ENCODE measurements around the gene ARHGAP26.

Gene ARHGAP26

GRCh38 chr5:143226361-143226760 is 456.2 kb downstream of the ARHGAP26 start:
- Histone ChIP-seq H3K4me1 (ENCODE audit: low read depth, poor library complexity, severe bottlenecking) (peaks cover 57% of the 10 kb centered on the region), H2AFZ (ENCODE audit: low read depth) (no peak overlapping the region), H3K4me2 (peak overlapping the region; percentile 98; the same call in 1 of the 2 replicates), H4K20me1 (ENCODE audit: insufficient read depth) (no peaks in the 10 kb centered on the region), H3K36me3 (ENCODE audit: insufficient read depth) (no peaks in the 10 kb centered on the region), H3K27me3 (ENCODE audit: insufficient read depth, low read depth) (no peaks in the 10 kb centered on the region), H3K9ac (no peak overlapping the region), H3K79me2 (ENCODE audit: insufficient read depth, low read depth) (no peaks in the 10 kb centered on the region), H3K27ac (peak overlapping the region; percentile 97; the same call in 1 of the 2 replicates), H3K4me3 (IDR thresholded peaks at IDR 0.05; ENCODE audit: insufficient read depth, low read depth, low read length) (no peak overlapping the region)
- TF ChIP-seq, protein P1, sequence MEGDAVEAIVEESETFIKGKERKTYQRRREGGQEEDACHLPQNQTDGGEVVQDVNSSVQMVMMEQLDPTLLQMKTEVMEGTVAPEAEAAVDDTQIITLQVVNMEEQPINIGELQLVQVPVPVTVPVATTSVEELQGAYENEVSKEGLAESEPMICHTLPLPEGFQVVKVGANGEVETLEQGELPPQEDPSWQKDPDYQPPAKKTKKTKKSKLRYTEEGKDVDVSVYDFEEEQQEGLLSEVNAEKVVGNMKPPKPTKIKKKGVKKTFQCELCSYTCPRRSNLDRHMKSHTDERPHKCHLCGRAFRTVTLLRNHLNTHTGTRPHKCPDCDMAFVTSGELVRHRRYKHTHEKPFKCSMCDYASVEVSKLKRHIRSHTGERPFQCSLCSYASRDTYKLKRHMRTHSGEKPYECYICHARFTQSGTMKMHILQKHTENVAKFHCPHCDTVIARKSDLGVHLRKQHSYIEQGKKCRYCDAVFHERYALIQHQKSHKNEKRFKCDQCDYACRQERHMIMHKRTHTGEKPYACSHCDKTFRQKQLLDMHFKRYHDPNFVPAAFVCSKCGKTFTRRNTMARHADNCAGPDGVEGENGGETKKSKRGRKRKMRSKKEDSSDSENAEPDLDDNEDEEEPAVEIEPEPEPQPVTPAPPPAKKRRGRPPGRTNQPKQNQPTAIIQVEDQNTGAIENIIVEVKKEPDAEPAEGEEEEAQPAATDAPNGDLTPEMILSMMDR (conservative IDR thresholded peaks at IDR 0.05; ENCODE audit: low read depth, low read length): no peak

- Histone ChIP-seq H3K36me3 (ENCODE audit: insufficient read depth) (no peaks in the 10 kb centered on the region), H3K4me1 (ENCODE audit: low read depth, poor library complexity, severe bottlenecking) (peaks cover 62% of the 10 kb centered on the region), H3K4me3 (IDR thresholded peaks at IDR 0.05; ENCODE audit: insufficient read depth, low read depth, low read length) (no peak overlapping the region), H3K79me2 (ENCODE audit: insufficient read depth, low read depth) (no peaks in the 10 kb centered on the region), H3K4me2 (peak overlapping the region; percentile 98; the same call in 1 of the 2 replicates), H3K27ac (peak overlapping the region; percentile 97; the same call in 1 of the 2 replicates), H3K27me3 (ENCODE audit: insufficient read depth, low read depth) (no peaks in the 10 kb centered on the region), H3K9ac (no peak overlapping the region), H4K20me1 (ENCODE audit: insufficient read depth) (no peaks in the 10 kb centered on the region), H2AFZ (ENCODE audit: low read depth) (no peak overlapping the region)
- TF ChIP-seq, protein P1 (conservative IDR thresholded peaks at IDR 0.05; ENCODE audit: low read depth, low read length): no peak
Measured at GRCh38 chr5:143226872-143227271, 456.7 kb downstream of the ARHGAP26 start.

DNA sequence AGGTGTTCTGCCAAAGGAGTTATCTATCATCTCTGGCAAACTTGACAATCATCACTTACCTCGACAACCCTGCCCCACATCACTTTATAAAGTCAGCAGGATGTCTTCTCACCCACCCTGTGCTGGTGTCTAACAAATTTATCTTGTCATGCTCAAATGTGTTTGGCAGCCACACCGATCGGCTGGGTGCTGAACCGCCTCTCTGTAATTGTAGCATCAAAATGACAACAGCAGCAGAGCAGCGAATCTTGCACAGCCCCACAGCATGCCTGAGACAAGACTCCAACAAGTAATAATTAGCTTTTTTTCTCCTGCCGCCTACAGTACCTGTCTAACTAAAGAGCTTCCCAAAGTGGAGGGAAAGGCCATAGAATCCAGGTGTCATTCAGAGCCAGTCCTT is 457.1 kb downstream of the ARHGAP26 start:
- Histone ChIP-seq H3K4me3 (IDR thresholded peaks at IDR 0.05; ENCODE audit: insufficient read depth, low read depth, low read length) (no peak overlapping the region), H3K27ac (peak overlapping the region; percentile 97), H3K4me2 (peak overlapping the region; percentile 98; the same call in 1 of the 2 replicates), H3K9ac (no peak overlapping the region), H3K36me3 (ENCODE audit: insufficient read depth) (no peaks in the 10 kb centered on the region), H4K20me1 (ENCODE audit: insufficient read depth) (no peaks in the 10 kb centered on the region), H3K27me3 (ENCODE audit: insufficient read depth, low read depth) (no peaks in the 10 kb centered on the region), H2AFZ (ENCODE audit: low read depth) (no peak overlapping the region), H3K4me1 (ENCODE audit: low read depth, poor library complexity, severe bottlenecking) (peaks cover 66% of the 10 kb centered on the region), H3K79me2 (ENCODE audit: insufficient read depth, low read depth) (no peaks in the 10 kb centered on the region)
- TF ChIP-seq, protein P1 (conservative IDR thresholded peaks at IDR 0.05; ENCODE audit: low read depth, low read length): no peak

- Histone ChIP-seq H3K79me2 (ENCODE audit: insufficient read depth, low read depth) (no peaks in the 10 kb centered on the region), H3K27me3 (ENCODE audit: insufficient read depth, low read depth) (no peaks in the 10 kb centered on the region), H3K4me3 (IDR thresholded peaks at IDR 0.05; ENCODE audit: insufficient read depth, low read depth, low read length) (no peak overlapping the region), H3K27ac (peak overlapping the region; percentile 97), H3K9ac (peak overlapping the region; percentile 79), H2AFZ (ENCODE audit: low read depth) (no peak overlapping the region), H3K4me2 (peak overlapping the region; percentile 98), H3K4me1 (ENCODE audit: low read depth, poor library complexity, severe bottlenecking) (peaks cover 77% of the 10 kb centered on the region), H3K36me3 (ENCODE audit: insufficient read depth) (no peaks in the 10 kb centered on the region), H4K20me1 (ENCODE audit: insufficient read depth) (no peaks in the 10 kb centered on the region)
- TF ChIP-seq, protein P1 (conservative IDR thresholded peaks at IDR 0.05; ENCODE audit: low read depth, low read length): no peak
Measured at GRCh38 chr5:143228597-143229293, 458.6 kb downstream of the ARHGAP26 start.
